GM12874 (cell line): Measurements from ENCODE around the gene PTPRF.

Source experiments
- TF ChIP-seq, protein P1 (sequence below): IDR thresholded peaks from 2 replicates; pipeline ENCODE4 v1.5.1; 2011; ENCODE audit warnings: low read depth, mild to moderate bottlenecking, control low read depth, low read length, moderate library complexity; ENCODE audit not compliant: insufficient read depth

The PTPRF gene

DNA sequence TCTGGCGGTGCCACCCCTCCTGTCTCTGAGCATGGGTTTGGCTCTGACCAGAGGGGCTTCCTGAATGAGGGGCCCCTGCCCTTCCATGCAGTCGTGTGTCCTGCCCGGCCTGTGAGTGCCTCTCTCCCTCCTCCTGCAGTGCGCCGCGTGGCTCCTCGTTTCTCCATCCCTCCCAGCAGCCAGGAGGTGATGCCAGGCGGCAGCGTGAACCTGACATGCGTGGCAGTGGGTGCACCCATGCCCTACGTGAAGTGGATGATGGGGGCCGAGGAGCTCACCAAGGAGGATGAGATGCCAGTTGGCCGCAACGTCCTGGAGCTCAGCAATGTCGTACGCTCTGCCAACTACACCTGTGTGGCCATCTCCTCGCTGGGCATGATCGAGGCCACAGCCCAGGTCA, 57.9 kb downstream of the PTPRF start:
- TF ChIP-seq, protein P1, sequence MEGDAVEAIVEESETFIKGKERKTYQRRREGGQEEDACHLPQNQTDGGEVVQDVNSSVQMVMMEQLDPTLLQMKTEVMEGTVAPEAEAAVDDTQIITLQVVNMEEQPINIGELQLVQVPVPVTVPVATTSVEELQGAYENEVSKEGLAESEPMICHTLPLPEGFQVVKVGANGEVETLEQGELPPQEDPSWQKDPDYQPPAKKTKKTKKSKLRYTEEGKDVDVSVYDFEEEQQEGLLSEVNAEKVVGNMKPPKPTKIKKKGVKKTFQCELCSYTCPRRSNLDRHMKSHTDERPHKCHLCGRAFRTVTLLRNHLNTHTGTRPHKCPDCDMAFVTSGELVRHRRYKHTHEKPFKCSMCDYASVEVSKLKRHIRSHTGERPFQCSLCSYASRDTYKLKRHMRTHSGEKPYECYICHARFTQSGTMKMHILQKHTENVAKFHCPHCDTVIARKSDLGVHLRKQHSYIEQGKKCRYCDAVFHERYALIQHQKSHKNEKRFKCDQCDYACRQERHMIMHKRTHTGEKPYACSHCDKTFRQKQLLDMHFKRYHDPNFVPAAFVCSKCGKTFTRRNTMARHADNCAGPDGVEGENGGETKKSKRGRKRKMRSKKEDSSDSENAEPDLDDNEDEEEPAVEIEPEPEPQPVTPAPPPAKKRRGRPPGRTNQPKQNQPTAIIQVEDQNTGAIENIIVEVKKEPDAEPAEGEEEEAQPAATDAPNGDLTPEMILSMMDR: no peak

DNA sequence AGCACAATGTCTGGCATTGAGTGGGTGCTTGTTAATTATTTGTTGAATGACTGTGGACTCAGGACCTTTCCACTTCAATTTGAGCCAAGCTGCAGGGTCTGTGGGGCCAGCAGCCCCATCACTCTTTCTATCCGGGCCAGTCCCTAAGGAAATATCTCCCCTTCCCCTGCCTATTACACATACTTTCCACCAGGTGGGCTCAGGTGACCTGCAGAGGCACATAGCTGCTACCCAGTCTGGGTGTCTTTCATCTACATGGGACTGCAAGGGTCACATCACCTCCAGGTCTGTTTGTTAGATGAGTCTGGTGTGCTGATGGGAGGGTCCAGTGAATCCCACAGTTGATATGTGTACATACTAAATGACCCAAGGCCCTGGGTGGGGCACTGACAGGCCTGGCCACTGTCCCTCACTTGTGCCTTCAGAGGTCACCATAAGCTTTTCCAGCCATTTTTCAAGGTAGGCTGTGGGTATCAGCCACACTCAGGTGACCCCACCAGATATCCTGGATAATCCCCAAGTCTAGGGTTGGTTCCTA, 59.8 kb downstream of the PTPRF start:
- TF ChIP-seq, protein P1: no peak

DNA sequence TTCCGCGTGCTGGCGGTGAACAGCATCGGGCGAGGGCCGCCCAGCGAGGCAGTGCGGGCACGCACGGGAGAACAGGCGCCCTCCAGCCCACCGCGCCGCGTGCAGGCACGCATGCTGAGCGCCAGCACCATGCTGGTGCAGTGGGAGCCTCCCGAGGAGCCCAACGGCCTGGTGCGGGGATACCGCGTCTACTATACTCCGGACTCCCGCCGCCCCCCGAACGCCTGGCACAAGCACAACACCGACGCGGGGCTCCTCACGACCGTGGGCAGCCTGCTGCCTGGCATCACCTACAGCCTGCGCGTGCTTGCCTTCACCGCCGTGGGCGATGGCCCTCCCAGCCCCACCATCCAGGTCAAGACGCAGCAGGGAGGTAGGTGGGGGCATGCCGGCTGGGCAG, 60.5 kb downstream of the PTPRF start:
- TF ChIP-seq, protein P1: no peak

DNA sequence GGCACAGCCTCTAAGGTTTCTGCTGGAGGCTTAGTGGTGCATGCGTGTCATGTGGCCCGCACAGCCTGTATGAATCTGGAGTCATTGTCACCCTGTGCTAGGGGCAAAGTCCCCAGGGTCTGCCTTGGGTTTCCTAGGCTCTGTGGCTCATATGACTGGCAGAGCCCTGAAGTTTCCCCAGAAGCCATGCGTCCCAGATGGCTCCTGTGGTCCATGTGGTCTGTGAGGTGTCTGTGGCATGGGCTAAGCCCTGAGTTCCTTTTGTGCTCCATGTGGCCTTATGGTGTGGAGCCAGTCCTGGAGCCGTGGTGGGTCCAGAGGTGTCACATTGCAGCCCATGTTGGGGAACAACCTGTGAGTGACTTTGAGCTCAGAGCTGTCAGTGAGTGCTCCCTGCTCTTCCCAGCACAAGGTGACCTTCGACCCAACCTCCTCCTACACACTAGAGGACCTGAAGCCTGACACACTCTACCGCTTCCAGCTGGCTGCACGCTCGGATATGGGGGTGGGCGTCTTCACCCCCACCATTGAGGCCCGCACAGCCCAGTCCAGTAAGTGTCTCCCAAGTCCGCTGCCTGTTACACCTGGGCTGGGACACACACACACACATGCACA, 61.5 kb downstream of the PTPRF start:
- TF ChIP-seq, protein P1: no peak

- TF ChIP-seq, protein P1: no peak
Measured at GRCh38 chr1:43592974-43593683, 62.4 kb downstream of the PTPRF start.

DNA sequence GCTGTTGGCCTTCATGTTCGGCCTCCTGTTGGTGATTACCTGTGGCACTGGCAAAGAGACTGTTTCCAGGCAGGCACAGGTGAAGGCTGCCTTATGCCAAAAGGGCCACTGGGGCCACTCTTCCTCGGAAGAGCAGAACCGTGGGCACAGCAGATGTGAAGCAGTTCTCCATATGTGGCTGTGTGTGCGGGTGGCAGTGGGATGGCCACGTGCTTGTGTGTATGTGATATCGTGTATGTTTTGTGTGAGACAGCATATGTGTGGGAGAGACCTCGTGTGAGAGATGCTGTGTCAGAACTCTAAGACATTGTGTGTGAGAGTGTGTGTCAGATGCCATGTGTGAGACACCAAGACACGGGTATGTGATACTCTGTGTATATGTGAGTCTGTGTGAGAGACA, 65.9 kb downstream of the PTPRF start:
- TF ChIP-seq, protein P1: no peak

- TF ChIP-seq, protein P1: no peak
Measured at GRCh38 chr1:43597028-43597427, 66.3 kb downstream of the PTPRF start.
